Calu3 (cell line): Measurements from ENCODE around the gene ANO9. TPM values are rescaled to one million over a fixed set of nuclear protein-coding genes. Genes with fewer than 3 reads are reported as not detected.

Experiments
- BruUV-seq: library from RNA; stranded (reverse); fragments of 400-500 nt; replicated peaks from 2 replicates; lab custom pipeline; 2021; lab: Mats Ljungman, UMichigan
- CTCF ChIA-PET: fragments of 300-600 bp; sonication (Branson Sonifier 250); formaldehyde crosslinking; loops from one replicate; lab custom pipeline; 2022; ENCODE audit warnings: antibody characterized with exemption; lab: Charles Lee
- DNase-seq: peaks from one replicate; pipeline ENCODE4 v3.0.0; 2022
- H3K27ac Mint-ChIP-seq: one replicate; pipeline ENCODE4 v1.8.0; 2022; ENCODE audit warnings: mixed read lengths; ENCODE audit not compliant: unreplicated experiment
- H3K27me3 Mint-ChIP-seq: one replicate; pipeline ENCODE4 v1.8.0; 2022; ENCODE audit warnings: mixed read lengths; ENCODE audit not compliant: unreplicated experiment
- H3K36me3 Mint-ChIP-seq: one replicate; pipeline ENCODE4 v1.8.0; 2022; ENCODE audit warnings: mild to moderate bottlenecking, moderate library complexity, mixed read lengths; ENCODE audit not compliant: insufficient read depth, unreplicated experiment
- H3K4me1 Mint-ChIP-seq: one replicate; pipeline ENCODE4 v1.8.0; 2022; ENCODE audit warnings: mild to moderate bottlenecking, low read depth, mixed read lengths; ENCODE audit not compliant: unreplicated experiment
- H3K4me3 Mint-ChIP-seq: one replicate; pipeline ENCODE4 v1.8.0; 2022; ENCODE audit warnings: mild to moderate bottlenecking, low read depth, moderate library complexity, mixed read lengths; ENCODE audit not compliant: unreplicated experiment
- H3K9me3 Mint-ChIP-seq: one replicate; pipeline ENCODE4 v1.8.0; 2022; ENCODE audit warnings: low read depth, mixed read lengths; ENCODE audit not compliant: unreplicated experiment
- intact Hi-C: fragments of 100-400 bp; cut with micrococcal nuclease; formaldehyde crosslinking; loops from one replicate; pipeline ENCODE4 v1.10.0; 2022; ENCODE audit not compliant: unreplicated experiment
- total RNA-seq: library from RNA; stranded (reverse); gene quantifications from 2 replicates; pipeline ENCODE4 v1.2.3, GENCODE V29; 2022
- TF ChIP-seq, protein P1 (sequence below): fragments of 200-600 bp; IDR thresholded peaks from one replicate; pipeline ENCODE4 v1.8.0; 2022; ENCODE audit warnings: antibody characterized with exemption; ENCODE audit not compliant: unreplicated experiment

ANO9 gene
- total RNA-seq, 1 experiment from 2014 or later: 27.2 TPM

DNA sequence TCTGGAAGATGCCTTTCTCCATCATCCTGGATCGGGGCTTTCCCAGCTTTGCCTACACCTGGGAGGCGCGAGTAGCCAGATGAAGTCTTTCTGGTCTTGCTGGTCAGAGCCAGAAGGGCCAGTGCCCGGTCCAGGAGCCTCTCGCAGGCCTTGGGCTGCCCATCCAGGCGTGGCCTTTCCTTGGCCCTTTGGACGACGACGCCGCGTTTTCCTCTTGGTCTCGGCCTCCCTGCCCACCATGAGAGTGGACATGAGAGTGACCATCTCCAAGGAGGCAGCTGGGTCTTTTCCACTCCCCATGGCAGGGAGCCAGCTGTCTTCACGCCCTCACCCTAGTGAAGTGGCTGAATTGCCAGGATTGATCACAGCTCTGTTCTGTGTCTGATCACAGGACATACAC lies 11.8 kb upstream of the ANO9 start:
- H3K4me1 Mint-ChIP-seq: peaks cover 10% of the 10 kb centered on the region
- intact Hi-C loops: no loop called here
- no peaks in the 10 kb centered on the region for H3K9me3 Mint-ChIP-seq
- CTCF ChIA-PET: no interaction called here
- H3K27ac Mint-ChIP-seq: no peak overlapping the region
- BruUV-seq: no TSS peak
- TF ChIP-seq, protein P1, sequence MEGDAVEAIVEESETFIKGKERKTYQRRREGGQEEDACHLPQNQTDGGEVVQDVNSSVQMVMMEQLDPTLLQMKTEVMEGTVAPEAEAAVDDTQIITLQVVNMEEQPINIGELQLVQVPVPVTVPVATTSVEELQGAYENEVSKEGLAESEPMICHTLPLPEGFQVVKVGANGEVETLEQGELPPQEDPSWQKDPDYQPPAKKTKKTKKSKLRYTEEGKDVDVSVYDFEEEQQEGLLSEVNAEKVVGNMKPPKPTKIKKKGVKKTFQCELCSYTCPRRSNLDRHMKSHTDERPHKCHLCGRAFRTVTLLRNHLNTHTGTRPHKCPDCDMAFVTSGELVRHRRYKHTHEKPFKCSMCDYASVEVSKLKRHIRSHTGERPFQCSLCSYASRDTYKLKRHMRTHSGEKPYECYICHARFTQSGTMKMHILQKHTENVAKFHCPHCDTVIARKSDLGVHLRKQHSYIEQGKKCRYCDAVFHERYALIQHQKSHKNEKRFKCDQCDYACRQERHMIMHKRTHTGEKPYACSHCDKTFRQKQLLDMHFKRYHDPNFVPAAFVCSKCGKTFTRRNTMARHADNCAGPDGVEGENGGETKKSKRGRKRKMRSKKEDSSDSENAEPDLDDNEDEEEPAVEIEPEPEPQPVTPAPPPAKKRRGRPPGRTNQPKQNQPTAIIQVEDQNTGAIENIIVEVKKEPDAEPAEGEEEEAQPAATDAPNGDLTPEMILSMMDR: no peak
- H3K36me3 Mint-ChIP-seq: peaks cover 35% of the 10 kb centered on the region
- no peak for DNase-seq
- no peak overlapping the region for H3K4me3 Mint-ChIP-seq
- no peaks in the 10 kb centered on the region for H3K27me3 Mint-ChIP-seq

DNA sequence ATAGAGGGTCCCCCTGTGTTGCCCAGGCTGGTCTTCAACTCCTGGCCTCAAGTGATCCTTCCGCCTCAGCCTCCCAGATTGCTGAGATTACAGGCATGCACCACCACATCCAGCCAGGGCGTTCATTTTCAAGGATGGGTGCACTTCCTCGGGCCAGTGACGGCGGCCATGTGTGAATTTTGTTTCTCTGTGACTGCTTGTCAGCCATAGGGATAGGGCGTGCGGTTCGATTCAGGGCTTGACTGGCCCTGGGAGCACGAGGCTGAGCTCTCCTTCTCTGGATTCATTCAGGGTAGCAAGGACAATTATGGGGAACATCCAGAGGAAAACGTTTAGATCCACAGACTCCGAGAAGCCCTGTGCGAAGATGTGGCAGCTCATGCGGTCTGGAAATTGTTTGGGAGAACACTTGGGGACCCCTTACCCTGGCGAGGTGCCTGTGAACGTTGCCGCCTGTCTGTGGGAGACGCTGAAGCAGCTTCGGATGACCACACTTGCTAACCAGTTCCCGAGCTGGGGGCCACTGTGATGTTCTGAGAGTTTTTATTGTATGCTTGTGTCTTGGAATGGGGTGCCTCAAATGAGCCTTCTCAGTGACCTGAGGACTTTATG lies 11.2 kb upstream of the ANO9 start:
- no peaks in the 10 kb centered on the region for H3K27me3 Mint-ChIP-seq
- H3K27ac Mint-ChIP-seq: no peak overlapping the region
- no peak for DNase-seq
- H3K36me3 Mint-ChIP-seq: peaks cover 40% of the 10 kb centered on the region
- BruUV-seq: no TSS peak
- intact Hi-C loops: no loop called here
- CTCF ChIA-PET: no interaction called here
- no peaks in the 10 kb centered on the region for H3K9me3 Mint-ChIP-seq
- TF ChIP-seq, protein P1: no peak
- peaks cover 10% of the 10 kb centered on the region for H3K4me1 Mint-ChIP-seq
- H3K4me3 Mint-ChIP-seq: no peak overlapping the region

DNA sequence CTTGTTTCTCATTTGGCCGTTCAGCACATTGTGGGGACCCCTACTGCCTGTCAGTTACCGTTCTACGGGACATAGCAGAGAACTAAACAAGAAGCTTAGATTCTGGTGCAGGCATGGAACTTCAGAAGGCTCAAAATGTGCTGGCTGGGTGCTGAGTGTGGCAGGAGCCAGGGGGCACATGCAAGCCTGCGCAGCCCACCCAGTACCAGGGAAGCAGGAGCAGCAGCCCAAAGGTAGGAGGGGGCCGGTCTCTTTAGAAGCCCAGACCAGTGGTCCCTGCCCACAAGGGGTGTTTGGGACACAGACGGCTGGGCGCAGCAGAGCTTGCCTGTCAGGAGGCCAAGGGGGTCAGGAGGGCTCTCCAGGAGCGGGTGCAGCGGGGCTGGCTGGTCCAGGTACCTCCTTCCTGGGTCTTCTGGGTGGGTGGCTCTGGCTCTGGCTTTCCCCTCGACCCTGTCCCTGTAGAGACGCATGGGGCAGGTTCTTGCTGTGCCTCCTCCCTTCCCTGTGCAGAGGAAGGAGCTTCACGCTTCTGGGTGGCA lies 10.5 kb upstream of the ANO9 start:
- peaks cover 44% of the 10 kb centered on the region for H3K36me3 Mint-ChIP-seq
- no peak overlapping the region for H3K27ac Mint-ChIP-seq
- BruUV-seq: no TSS peak
- TF ChIP-seq, protein P1: no peak
- no peak for DNase-seq
- peaks cover 10% of the 10 kb centered on the region for H3K4me1 Mint-ChIP-seq
- no peaks in the 10 kb centered on the region for H3K9me3 Mint-ChIP-seq
- no peaks in the 10 kb centered on the region for H3K27me3 Mint-ChIP-seq
- H3K4me3 Mint-ChIP-seq: no peak overlapping the region
- intact Hi-C loops: no loop called here
- CTCF ChIA-PET: no interaction called here

DNA sequence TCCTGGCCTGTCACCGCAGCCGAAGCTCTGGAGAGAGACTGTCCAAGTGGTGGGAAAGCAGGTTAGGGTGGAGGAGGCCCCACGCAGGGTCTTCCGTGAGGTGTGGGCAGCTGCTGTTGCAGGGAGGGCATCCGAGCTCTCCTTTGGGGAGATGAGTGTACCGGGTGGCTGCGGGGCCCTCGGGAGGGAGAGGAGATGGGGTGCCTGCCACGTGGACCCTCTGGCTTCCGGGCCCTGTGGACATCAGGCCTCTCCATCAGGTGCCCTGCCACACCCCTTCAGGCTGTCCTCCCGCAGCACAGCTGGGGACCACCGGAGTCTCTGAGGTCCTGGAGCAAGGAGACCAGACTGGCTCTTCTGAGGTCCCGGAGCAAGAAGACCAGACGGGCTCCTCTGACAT lies 9.9 kb upstream of the ANO9 start:
- DNase-seq: no peak
- peaks cover 10% of the 10 kb centered on the region for H3K4me1 Mint-ChIP-seq
- intact Hi-C loops: no loop called here
- no peaks in the 10 kb centered on the region for H3K27me3 Mint-ChIP-seq
- TF ChIP-seq, protein P1: no peak
- CTCF ChIA-PET: no interaction called here
- peak overlapping the region; percentile 81 for H3K4me3 Mint-ChIP-seq
- no peak overlapping the region for H3K27ac Mint-ChIP-seq
- no peaks in the 10 kb centered on the region for H3K9me3 Mint-ChIP-seq
- BruUV-seq: no TSS peak
- peaks cover 48% of the 10 kb centered on the region for H3K36me3 Mint-ChIP-seq
